GOT3 (cell line): Measurements from ENCODE around the gene TTLL10.

ENCODE experiments used
- DNase-seq: peaks from one replicate; lab custom pipeline; 2025; ENCODE audit warnings: mixed read lengths; lab: John Stamatoyannopoulos, UW

TTLL10 gene

DNA sequence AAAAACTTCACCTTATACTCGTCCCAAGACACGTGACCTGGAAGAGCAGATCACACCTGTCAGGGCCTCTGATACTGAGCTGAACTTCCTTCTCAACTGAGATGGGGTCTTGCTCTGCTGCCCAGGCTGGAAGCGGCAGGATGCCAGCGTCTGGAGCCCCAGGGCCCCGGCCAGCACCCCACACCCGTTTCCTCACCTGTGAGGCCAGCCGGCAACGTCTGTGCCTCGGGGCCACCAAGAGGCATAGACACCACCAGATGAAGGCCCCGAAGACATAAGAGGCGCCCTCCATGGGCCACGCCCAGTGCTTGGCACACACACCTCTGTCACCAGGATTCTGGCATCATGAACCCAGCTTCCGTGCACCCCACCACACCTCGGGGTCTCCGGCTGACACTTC, 49.6 kb downstream of the TTLL10 start:
- DNase-seq = no peak

DNA sequence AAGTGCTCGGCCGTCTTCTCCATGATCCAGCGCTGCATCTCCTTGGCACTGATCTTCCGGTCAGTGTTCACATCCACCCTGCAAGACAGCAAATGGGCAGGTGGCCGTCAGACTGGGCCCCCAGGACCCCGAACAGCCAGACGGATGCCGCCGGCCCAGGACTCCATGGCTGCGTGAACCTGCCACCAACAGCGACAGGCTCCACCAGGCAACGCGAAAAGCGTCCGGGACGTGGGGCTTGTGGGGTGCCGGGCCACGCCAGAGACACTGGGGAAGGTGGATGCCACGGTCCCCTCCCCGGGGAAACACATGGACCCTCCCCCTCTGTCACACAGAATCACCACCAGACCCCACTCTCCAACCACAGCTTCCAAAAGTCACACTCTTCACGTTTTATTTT, 50.2 kb downstream of the TTLL10 start:
- no peak for DNase-seq

DNA sequence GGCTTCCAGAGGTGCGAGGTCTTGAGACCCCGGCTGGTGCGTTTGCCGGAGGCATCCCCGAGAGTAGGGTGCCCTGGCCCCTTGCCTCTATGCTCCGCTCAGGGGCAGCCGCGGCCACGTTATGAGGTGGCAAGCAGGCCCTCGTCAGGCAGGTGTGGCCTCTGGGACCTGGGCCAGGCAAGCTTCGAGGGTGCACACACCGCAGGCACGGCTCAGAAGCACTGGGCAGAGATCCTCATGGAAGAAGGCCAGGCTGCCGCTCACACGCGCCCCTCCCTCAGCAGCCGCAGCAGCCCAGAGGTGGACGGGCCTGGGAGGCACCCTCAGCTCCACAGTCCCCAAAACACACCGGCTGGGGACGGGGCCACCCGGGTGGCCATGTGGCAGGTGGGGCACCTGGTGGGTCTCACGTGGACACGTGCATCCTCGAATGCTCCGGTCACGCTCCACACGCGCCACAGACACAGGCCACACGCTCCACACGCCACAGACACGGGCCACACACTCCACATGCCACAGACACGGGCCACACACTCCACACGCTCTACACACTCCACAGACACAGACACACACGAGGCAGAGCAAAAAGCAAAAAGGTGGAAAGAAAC, 51.7 kb downstream of the TTLL10 start:
- DNase-seq = no peak

DNA sequence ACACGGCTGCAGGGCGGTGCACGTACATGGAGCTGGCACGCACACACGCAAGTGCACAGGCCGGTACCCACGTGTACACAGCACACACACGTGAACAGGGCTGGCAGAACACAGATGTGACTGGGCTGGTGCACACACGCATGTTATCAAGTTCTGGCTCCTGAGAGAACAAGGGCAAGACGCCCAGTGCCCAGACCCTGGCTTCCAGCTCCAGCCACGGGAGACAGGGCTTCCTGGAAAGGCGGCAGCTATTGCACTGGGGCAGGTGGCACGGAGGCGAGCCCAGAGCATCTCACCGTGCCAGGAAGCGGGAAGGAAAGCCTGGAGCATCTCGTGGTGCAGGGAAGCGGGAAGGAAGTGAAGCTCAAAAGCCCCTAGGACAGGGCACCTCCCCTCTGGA, 52.2 kb downstream of the TTLL10 start:
- DNase-seq = no peak

DNA sequence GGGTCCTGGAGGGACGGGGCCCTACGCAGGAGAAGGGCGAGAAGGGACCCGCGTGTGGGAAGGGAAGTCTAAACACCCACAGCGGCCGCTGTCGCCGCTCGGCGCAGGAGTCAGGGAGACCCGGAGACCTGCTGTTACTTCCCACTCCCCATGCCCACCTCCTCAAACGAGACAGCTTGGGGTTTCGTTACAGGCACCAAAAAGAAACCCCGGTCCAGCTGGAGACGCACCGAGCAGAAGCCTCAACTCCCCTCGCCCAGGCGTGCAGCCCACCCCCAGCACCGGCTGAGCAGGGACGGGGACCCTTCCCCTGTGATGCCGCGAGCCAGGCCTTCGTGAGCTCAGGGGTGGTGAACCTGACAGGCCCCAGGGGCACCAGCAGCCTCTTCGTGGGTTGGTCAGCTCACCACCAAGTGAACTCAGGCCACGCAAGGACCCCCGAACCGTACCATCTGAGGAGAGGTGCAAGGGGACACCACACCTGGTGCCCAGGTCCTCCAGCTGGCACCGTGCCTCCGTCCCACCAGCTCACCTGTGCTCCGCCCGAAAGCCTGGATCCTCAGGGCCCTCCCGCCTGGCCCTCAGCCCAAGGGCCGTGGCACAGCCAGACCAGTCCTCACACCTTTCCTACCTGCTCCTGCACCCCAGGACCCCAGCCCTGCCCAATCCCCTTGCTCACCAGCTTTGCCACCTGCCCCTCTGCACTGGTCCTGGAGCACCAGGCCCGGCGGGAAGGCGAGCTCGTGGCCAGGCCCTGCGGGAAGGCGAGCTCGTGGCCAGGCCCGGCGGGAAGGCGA, 53.1 kb downstream of the TTLL10 start:
- no peak for DNase-seq

DNA sequence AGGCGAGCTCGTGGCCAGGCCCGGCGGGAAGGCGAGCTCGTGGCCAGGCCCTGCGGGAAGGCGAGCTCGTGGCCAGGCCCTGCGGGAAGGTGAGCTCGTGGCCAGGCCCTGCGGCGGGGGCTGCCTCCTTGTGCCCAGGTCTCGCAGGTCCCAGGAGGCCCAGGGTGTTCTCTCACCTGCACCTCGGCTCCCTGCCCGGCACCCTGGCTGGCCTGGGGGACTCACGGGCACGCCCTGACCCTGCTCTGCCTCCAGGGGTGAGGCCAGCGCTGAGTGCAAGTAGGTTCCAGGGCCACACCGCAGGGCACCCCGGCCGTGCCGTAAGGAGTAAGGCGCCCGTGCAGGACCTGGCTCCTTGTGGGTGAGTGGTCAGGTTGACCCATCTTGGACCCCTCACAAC, 53.7 kb downstream of the TTLL10 start:
- DNase-seq = no peak

DNA sequence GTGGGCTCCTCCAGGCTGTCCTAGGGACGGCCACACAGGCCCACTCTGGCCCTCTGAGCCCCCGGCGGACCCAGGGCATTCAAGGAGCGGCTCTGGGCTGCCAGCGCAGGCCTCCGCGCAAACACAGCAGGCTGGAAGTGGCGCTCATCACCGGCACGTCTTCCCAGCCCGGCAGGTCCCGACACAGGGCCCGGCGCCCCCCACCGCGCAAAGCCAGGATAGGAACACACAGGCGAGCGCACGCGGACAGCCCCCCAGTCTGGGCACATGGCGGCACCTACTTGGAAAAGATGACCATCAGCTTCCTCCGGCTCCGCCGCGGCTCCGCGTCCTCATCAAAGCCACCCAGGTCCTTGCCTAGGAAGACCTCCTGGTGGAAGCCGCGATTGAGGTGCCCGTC, 54.5 kb downstream of the TTLL10 start:
- no peak for DNase-seq

DNA sequence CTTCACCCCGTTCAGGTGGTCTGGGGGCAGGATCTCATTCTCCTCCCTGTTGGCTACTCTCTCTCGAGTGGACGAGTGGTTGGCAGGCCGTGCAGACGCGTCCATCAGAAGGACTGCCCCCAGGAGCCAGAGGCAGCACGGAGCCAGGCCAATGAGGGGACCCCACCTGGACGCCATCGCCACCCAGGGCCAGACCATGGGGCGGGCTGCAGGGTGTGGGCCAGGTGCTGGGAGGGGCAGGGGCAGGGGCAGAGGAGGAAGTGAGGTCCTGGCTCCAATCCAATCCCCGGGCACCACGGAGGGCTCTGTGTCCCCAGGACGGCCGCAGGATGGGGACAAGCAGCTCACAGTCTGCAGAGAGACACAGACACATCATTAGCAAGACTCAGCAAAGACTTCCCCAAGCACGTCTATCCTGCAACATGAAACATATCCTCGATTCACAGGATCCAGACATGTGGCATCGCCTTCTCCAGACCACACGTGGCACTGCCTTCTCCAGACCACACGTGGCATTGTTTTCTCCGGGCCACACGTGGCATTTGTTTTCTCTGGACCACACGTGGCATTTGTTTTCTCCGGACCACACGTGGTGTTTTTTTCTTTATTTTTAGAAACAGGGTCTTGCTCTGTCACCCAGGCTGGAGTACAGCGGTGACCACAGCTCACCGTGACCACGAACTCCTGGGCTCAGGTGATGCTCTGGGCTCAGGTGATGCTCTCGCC, 55.1 kb downstream of the TTLL10 start:
- no peak for DNase-seq

DNA sequence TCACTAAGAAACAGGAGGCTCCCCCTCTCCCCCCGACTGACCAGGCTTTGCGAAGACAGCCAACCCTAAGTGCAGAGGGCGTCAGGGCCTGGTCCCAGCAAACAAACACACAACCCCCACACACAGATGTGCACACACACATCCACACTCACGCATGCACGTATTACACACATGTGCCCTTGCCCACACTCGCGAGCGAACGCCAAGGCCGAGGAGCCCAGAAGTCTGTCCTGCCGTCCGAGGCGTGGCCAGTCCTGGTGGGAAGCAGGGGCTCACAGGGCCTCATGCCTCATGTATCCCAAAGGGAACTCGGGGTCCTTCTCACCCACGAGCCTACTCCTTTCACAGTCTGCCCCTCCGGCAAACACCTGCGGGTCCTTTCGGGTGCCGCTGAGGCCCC, 56.1 kb downstream of the TTLL10 start:
- no peak for DNase-seq

DNA sequence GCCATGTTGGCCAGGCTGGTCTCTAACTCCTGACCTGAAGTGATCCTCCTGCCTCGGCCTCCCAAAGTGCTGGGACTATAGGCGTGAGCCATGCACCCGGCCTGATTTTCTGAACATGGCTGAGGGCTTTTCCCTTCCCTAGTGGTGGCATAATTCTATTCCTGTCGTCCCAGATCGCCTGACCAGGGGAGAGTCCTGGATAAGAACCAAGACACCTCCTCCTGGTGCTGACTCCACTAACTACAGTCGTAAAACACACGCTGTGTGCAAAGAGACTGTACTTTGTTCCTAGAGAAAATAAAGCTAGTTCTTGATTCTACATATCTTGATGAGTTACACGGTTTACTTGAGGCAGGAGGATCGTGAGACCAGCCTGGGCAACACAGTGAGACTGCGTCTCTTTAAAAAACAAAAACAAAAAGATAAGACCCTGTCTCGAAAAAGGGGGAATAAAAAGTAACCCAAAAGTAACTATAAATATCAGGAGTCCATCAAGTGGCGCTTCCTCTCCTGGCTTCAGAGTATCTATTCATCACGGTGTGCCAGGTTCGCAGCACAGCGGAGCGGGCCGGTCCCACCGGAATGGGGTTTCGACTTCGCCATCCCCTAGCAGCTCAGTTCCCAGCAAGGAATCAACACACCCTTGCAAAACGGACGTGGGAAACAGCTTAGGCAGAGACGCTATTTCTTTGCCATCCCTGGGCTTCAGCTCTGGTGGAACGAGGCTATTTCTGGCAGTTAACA, 57.1 kb downstream of the TTLL10 start:
- DNase-seq = no peak

DNA sequence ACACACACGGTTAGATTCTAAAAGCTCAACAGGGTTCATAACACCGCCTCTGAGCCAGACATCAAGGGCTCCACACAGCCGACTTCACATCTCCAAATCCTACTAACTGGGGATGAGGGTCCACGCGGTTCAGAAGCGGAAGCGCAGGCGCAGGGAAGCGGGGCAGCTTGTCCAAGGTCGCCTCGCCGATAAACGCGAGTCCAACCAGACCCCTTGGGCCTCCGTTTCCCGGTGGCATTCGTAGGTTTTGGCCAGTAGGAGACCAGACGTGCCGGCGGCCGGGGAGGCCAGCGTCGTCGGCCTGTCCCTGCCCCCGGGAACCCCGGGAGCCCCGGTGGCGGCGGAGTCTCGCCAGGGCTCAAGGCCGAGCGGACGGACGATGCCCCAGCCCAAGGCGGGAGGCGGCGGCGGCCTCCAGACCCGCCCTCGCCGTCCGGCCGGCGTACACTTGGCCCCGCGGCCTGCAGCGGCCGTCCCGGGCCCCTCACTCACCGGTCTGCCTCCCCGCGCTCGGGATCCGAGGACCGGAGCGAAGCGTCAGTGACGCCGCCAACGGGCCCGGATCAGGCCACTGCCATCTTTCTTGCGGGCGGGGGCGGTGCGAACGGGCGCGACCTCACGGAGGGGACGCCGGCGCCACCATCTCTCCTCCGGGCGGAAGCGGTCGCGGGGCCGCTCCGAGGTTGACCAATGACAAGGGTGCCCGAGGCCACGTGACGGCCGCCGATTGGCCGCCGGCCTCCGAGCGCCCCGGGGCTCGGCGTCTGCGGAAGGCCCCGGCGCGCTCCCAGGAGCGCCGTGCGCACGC, 57.9 kb downstream of the TTLL10 start, which contains the start of gene SDF4:
SDF4 (minus strand) TSS at position 602 of the 808 bp plus-strand sequence. CDS start 3,229 bp downstream, outside the sequence.
- DNase-seq = peak; percentile 90

DNA sequence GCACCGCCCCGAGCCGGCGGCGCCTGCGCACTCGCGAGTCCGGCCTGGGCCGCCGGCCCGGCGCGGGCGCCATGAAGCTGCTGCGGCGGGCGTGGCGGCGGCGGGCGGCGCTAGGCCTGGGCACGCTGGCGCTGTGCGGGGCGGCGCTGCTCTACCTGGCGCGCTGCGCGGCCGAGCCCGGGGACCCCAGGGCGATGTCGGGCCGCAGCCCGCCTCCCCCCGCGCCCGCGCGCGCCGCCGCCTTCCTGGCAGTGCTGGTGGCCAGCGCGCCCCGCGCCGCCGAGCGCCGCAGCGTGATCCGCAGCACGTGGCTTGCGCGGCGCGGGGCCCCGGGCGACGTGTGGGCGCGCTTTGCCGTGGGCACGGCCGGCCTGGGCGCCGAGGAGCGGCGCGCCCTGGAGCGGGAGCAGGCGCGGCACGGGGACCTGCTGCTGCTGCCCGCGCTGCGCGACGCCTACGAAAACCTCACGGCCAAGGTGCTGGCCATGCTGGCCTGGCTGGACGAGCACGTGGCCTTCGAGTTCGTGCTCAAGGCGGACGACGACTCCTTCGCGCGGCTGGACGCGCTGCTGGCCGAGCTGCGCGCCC, 58.6 kb downstream of the TTLL10 start, which contains the start of gene B3GALT6:
B3GALT6 (plus strand) TSS at position 30 of the 588 bp plus-strand sequence; CDS start at position 72, 42 bp downstream.
- no peak for DNase-seq

DNA sequence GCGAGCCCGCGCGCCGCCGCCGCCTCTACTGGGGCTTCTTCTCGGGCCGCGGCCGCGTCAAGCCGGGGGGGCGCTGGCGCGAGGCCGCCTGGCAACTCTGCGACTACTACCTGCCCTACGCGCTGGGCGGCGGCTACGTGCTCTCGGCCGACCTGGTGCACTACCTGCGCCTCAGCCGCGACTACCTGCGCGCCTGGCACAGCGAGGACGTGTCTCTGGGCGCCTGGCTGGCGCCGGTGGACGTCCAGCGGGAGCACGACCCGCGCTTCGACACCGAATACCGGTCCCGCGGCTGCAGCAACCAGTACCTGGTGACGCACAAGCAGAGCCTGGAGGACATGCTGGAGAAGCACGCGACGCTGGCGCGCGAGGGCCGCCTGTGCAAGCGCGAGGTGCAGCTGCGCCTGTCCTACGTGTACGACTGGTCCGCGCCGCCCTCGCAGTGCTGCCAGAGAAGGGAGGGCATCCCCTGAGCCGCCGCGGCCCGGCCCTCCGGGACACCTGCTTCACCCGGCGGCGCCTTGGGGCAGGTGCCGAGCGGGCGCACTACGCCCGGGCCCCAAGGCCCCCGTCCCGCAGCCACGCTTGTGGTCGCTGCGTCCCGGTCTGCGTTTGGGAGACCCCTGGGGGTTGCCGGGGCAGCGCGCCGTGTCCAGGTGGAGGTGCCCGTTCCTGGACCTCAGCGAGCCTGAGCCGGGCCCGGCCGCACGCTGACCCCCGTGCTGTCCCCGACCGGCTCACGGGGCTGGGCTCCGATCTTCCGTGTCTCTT, 59.3 kb downstream of the TTLL10 start:
- DNase-seq = no peak

DNA sequence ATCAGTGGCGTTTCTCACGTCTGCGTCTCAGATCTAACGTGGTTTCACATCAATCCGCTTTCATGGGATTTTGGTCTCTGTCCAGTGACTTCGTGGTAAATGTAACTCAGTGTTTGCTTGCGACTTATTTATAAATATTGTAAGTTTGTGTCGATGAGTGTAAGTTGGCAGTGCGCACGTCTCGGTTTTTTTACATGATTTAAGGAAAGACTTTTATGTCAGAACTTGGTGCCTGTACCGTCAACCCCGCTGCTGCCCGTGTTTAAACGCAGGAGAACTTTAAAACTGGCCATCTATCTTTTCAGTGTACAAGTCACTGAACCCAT, 59.9 kb downstream of the TTLL10 start:
- no peak for DNase-seq

DNA sequence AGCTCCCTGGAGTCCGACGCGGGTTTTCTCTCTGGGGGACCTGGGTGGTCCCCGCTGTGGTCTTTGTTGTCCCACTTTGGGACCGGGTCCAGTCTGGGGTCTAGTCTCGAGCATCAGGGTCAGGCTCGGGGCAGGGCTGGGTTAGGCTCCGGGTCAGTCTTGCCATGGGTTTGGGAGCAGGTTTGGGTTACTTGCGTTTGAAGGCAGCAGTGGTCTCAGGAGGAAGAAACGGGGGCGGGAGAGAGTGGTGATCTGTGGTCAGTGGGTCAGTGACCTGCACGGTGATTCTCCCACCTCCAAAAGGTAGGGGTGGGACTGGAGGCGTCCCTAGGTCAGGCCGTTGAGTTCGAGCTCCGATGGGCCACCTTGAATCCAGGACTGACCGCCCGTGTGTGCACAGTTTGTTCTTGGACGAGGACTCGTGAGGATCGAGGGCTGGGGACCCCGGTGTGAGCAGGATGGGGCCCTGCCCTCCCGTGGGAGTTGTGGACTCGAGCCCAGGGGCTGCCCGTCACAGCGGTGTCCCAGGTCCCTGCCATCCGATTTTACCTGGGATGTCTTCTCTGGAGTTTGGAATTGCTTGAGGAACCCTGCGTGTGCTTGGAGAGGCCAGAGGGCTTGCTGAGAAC, 60.6 kb downstream of the TTLL10 start:
- DNase-seq = no peak

DNA sequence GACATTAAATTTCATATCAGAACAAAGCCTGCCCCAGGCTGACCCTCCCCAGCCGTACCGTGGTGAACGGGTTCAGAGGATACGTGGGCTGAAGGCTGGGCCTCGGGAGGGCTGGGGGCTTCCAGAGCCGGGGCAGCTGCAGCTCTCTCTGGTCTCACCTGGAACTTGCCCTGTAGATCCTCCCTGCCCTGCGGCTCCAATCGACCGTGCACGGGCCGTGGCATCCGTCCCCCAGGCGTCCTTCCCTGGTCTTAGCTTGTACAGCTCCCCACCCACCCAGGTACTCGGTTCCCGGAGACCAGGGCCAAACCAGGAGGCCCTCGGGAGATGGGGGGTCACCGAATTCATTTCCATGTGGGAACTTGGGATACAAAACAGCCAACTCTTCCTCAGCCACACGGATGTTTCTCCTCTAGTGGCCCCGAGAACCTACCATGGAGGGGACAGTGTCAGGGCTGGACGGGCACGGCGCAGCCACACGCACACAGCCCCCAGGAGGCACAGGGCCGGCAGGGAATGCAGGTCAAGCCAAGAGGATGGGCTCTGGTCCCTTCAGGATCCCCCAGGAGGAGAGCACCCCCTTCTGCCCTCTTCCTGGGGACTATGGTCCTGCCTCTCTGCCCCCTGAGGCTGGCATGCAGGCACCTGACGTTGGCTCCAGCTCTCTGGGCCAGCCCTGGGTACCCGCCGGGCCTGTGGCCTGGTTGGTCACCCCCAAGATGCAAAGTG, 61.5 kb downstream of the TTLL10 start:
- DNase-seq = no peak

DNA sequence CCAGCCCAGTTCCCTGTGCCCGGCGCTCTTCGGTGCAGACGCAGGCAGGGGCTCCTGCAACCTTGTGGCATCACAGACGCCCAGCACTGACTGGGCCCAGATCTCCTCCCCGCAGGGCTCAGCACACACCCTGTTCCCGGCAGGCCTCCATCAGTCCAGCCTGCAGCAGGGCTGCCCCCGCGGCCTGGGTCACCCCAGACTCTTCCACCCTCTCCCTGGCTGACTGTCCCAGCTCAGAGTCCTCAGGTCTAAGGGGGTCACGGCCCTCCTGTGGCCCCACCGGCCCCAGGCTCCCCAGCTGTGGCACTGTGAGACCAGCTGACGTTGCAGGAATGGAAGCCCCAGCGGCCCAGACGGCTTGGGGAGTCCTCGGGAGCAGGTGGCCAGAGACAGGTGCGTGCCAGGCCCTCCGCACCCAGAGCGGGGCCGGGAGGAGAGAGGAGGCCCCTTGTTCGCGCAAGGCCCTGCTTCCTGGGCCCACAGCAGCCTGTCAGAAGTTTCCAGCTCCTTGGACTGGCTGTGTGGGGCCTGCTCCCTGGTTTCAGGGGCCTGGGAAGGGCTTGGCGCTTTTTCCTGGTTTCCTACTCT, 62.6 kb downstream of the TTLL10 start:
- DNase-seq = no peak
